Thoracic aorta (tissue), 2 donors: Measurements from ENCODE around the gene IGFBP5. TPM values are rescaled to one million over a fixed set of nuclear protein-coding genes. Genes with fewer than 3 reads are reported as not detected.

Source experiments
- ATAC-seq: fragments of 150-250 bp; one replicate; pipeline ENCODE4 v1.8.0; 2017; ENCODE audit warnings: low read depth; ENCODE audit not compliant: insufficient number of reproducible peaks, low FRiP score
- DNase-seq: peaks from one replicate; pipeline ENCODE4 v3.0.0-alpha.2; 2020; ENCODE audit warnings: low spot score
- H3K27ac ChIP-seq, 2 donors: fragments of 200-600 bp; sonication (generic); 1 replicate in 1 of 2; 2 replicates in 1 of 2; pipeline ENCODE4 v1.5.1; 2016; ENCODE audit warnings: mild to moderate bottlenecking in 2 of 2, moderate library complexity in 2 of 2
- H3K27me3 ChIP-seq: fragments of 200-600 bp; sonication (generic); replicated peaks from 2 replicates; pipeline ENCODE4 v1.6.0; 2016; ENCODE audit warnings: mild to moderate bottlenecking; ENCODE audit not compliant: insufficient read depth
- H3K36me3 ChIP-seq: fragments of 200-600 bp; sonication (generic); one replicate; pipeline ENCODE4 v1.5.1; 2016
- H3K4me1 ChIP-seq, 2 donors: fragments of 200-600 bp; sonication (generic); 1 replicate in 1 of 2; 2 replicates in 1 of 2; pipeline versions ENCODE4 v1.5.1 to v1.6.0; 2016; ENCODE audit warnings: low read depth in 2 of 2, mild to moderate bottlenecking in 1 of 2; ENCODE audit not compliant: control insufficient read depth in 1 of 2
- H3K4me3 ChIP-seq: fragments of 200-600 bp; sonication (generic); 2 replicates; pipeline ENCODE4 v1.5.1; 2016; ENCODE audit warnings: mild to moderate bottlenecking
- H3K9me3 ChIP-seq: fragments of 200-600 bp; sonication (generic); 2 replicates; pipeline ENCODE4 v1.5.1; 2016
- CTCF ChIP-seq: fragments of 200-600 bp; sonication (generic); IDR thresholded peaks from one replicate; pipeline ENCODE4 v1.5.1; 2019; ENCODE audit warnings: antibody characterized with exemption
- total RNA-seq, 2 donors: library from RNA; depleted of rRNA; stranded (reverse); fragments of >200 nt; gene quantifications; one replicate each; pipeline versions ENCODE4 v1.1.0 to v1.2.3, GENCODE V29; 2016

The IGFBP5 gene
- total RNA-seq, 2 donors from 2014 or later = 482 to 2,105 TPM

GRCh38 chr2:216635701-216636550 is 59.4 kb downstream of the IGFBP5 start:
- no peak for ATAC-seq
- Histone ChIP-seq H3K4me3 (peak overlapping the region; percentile 90), H3K27me3 (no peaks in the 10 kb centered on the region), H3K27ac (peak overlapping the region; percentile 87 to 91), H3K4me1 (peaks cover 0 to 51% of the 10 kb centered on the region in 2 donors), H3K36me3 (peaks cover 6% of the 10 kb centered on the region), H3K9me3 (no peaks in the 10 kb centered on the region)
- no peak for DNase-seq
- no peak for TF ChIP-seq CTCF

GRCh38 chr2:216635171-216635570 is 60.2 kb downstream of the IGFBP5 start:
- Histone ChIP-seq H3K27ac (peak overlapping the region; percentile 87 to 91), H3K4me1 (peaks cover 0 to 43% of the 10 kb centered on the region in 2 donors), H3K9me3 (no peaks in the 10 kb centered on the region), H3K27me3 (no peaks in the 10 kb centered on the region), H3K4me3 (peak overlapping the region; percentile 90), H3K36me3 (no peaks in the 10 kb centered on the region)
- no peak for DNase-seq
- no peak for TF ChIP-seq CTCF
- ATAC-seq = no peak

GRCh38 chr2:216634370-216635148 is 60.8 kb downstream of the IGFBP5 start:
- Histone ChIP-seq H3K27me3 (no peaks in the 10 kb centered on the region), H3K4me3 (peak overlapping the region; percentile 90), H3K9me3 (no peaks in the 10 kb centered on the region), H3K27ac (peak overlapping the region; percentile 87 to 91), H3K4me1 (peaks cover 0 to 40% of the 10 kb centered on the region in 2 donors), H3K36me3 (no peaks in the 10 kb centered on the region)
- ATAC-seq (no peak), DNase-seq (no peak)
- TF ChIP-seq CTCF = no peak

GRCh38 chr2:216633616-216634369 is 61.6 kb downstream of the IGFBP5 start:
- DNase-seq (no peak), ATAC-seq (no peak)
- H3K9me3 ChIP-seq = no peaks in the 10 kb centered on the region
- H3K36me3 ChIP-seq = no peaks in the 10 kb centered on the region
- TF ChIP-seq CTCF = no peak
- H3K27ac ChIP-seq = peak overlapping the region; percentile 87 to 91
- peak overlapping the region; percentile 90 for H3K4me3 ChIP-seq
- peaks cover 0 to 35% of the 10 kb centered on the region in 2 donors for H3K4me1 ChIP-seq
- no peaks in the 10 kb centered on the region for H3K27me3 ChIP-seq
